HL-60 (cell line): ENCODE results near the gene SHC1.

Experiments
- CTCF ChIP-seq: IDR thresholded peaks from one replicate; pipeline ENCODE4 v1.5.1; 2011; ENCODE audit warnings: low read length, control low read depth, inconsistent platforms; ENCODE audit not compliant: insufficient read depth
- GABPA ChIP-seq: IDR thresholded peaks from 2 replicates; pipeline ENCODE4 v1.6.1; 2012; ENCODE audit warnings: low read depth
- POLR2AphosphoS5 ChIP-seq: IDR thresholded peaks from 2 replicates; pipeline ENCODE4 v1.6.1; 2012; ENCODE audit warnings: low read depth
- REST ChIP-seq: IDR thresholded peaks from 2 replicates; pipeline ENCODE4 v1.6.1; 2012; ENCODE audit warnings: low read depth; ENCODE audit not compliant: insufficient replicate concordance

- peak; percentile 78; the same call in 1 of the 2 replicates for TF ChIP-seq POLR2AphosphoS5
- TF ChIP-seq REST, result no peak
- no peak for TF ChIP-seq CTCF
- TF ChIP-seq GABPA, result no peak
Measured at GRCh38 chr1:155010211-155010918, 39.8 kb upstream of the SHC1 start.
